H1 (cell line): Measurements from ENCODE around the gene C1orf21. TPM values are rescaled to one million over a fixed set of nuclear protein-coding genes. Genes with fewer than 3 reads are reported as not detected.

ENCODE experiments used
- CTCF ChIA-PET: fragments of 300-600 bp; sonication (Branson Sonifier 250); formaldehyde crosslinking; loops from one replicate; lab custom pipeline; 2021; ENCODE audit not compliant: partially characterized antibody; lab: Charles Lee
- POLR2A ChIA-PET: fragments of 300-600 bp; sonication (Branson Sonifier 250); formaldehyde crosslinking; loops from one replicate; lab custom pipeline; 2021; ENCODE audit warnings: inconsistent platforms; ENCODE audit not compliant: partially characterized antibody; lab: Charles Lee
- DNase-seq, 2 experiments: peaks; one replicate each; pipeline versions ENCODE4 v3.0.0 to v3.0.0-alpha.2; 2010 to 2022; ENCODE audit warnings: low spot score in 2 of 2, low read depth in 1 of 2, mixed read lengths in 1 of 2
- FAIRE-seq: peaks from 2 replicates; lab custom pipeline; 2011; peaks lifted over from hg19 to GRCh38; lab: Jason Lieb, UNC
- H2AFZ ChIP-seq: 2 replicates; pipeline ENCODE4 v1.8.1; 2012; ENCODE audit warnings: low read length, inconsistent platforms
- H2AK5ac ChIP-seq: 2 replicates; pipeline ENCODE4 v1.6.1; 2013; ENCODE audit warnings: low read depth, low read length
- H2BK120ac ChIP-seq: replicated peaks from 2 replicates; pipeline ENCODE3; 2013; ENCODE audit warnings: low read depth, low read length, inconsistent platforms
- H2BK12ac ChIP-seq: 2 replicates; pipeline ENCODE4 v1.6.1; 2013; ENCODE audit warnings: low read depth, low read length
- H2BK15ac ChIP-seq: 2 replicates; pipeline ENCODE4 v1.6.1; 2013; ENCODE audit warnings: low read length
- H2BK20ac ChIP-seq: 2 replicates; pipeline ENCODE4 v1.6.1; 2013; ENCODE audit warnings: low read length
- H2BK5ac ChIP-seq: 2 replicates; pipeline ENCODE4 v1.6.1; 2013; ENCODE audit warnings: low read depth, low read length
- H3K14ac ChIP-seq: 2 replicates; pipeline ENCODE4 v1.6.1; 2013; ENCODE audit warnings: inconsistent platforms; ENCODE audit not compliant: insufficient read length
- H3K18ac ChIP-seq: 2 replicates; pipeline ENCODE4 v1.6.1; 2013; ENCODE audit warnings: low read length; ENCODE audit errors: extremely low read depth
- H3K23ac ChIP-seq: 2 replicates; pipeline ENCODE4 v1.6.1; 2013; ENCODE audit warnings: inconsistent platforms; ENCODE audit not compliant: insufficient read length
- H3K23me2 ChIP-seq: 2 replicates; pipeline ENCODE4 v1.6.1; 2013; ENCODE audit warnings: low read depth, low read length
- H3K27ac ChIP-seq: 2 replicates; pipeline ENCODE4 v1.6.1; 2011; ENCODE audit warnings: low read depth, low read length, inconsistent platforms
- H3K27me3 ChIP-seq, 4 experiments: replicated peaks in 1 of 4; 1 replicate in 1 of 4; 2 replicates in 3 of 4; pipeline versions ENCODE4 v1.6.1 to v1.8.1; 2011 to 2013; ENCODE audit warnings: low read length in 3 of 4, mild to moderate bottlenecking in 3 of 4, inconsistent platforms in 2 of 4, mixed read lengths in 2 of 4, moderate library complexity in 1 of 4; ENCODE audit not compliant: control insufficient read depth in 3 of 4, insufficient read depth in 3 of 4; ENCODE audit errors: extremely low read depth in 1 of 4
- H3K36me3 ChIP-seq, 4 experiments: 2 replicates each; pipeline versions ENCODE4 v1.6.1 to v1.8.1; 2011 to 2013; ENCODE audit warnings: mild to moderate bottlenecking in 4 of 4, low read length in 3 of 4, moderate library complexity in 2 of 4, control low read depth in 1 of 4, inconsistent platforms in 1 of 4; ENCODE audit not compliant: insufficient read depth in 4 of 4, control insufficient read depth in 2 of 4
- H3K4ac ChIP-seq: replicated peaks from 2 replicates; pipeline ENCODE3; 2013; ENCODE audit warnings: low read length, low read depth, mixed read lengths, inconsistent platforms; ENCODE audit not compliant: insufficient read length
- H3K4me1 ChIP-seq, 4 experiments: replicated peaks in 1 of 4; 1 replicate in 1 of 4; 2 replicates in 3 of 4; pipeline versions ENCODE4 v1.6.1 to v1.8.1; 2011 to 2013; ENCODE audit warnings: low read length in 3 of 4, inconsistent platforms in 2 of 4, mixed read lengths in 1 of 4; ENCODE audit not compliant: insufficient read depth in 4 of 4, control insufficient read depth in 3 of 4
- H3K4me2 ChIP-seq, 2 experiments: 2 replicates each; pipeline versions ENCODE4 v1.6.1 to v1.8.1; 2011 to 2013; ENCODE audit warnings: low read depth in 2 of 2, low read length in 2 of 2, control low read depth in 1 of 2, inconsistent platforms in 1 of 2, mild to moderate bottlenecking in 1 of 2; ENCODE audit not compliant: insufficient read depth in 1 of 2
- H3K4me3 ChIP-seq, 4 experiments: fragments of 200-600, 300-600 bp in 1 of 4; sonication (generic), shearing (Covaris generic), sonication (Bioruptor Twin) in 1 of 4; 2 replicates each; pipeline versions ENCODE4 v1.5.1 to v1.8.1; 2011 to 2016; ENCODE audit warnings: low read length in 4 of 4, low read depth in 3 of 4, control low read depth in 2 of 4, inconsistent platforms in 2 of 4, mild to moderate bottlenecking in 2 of 4, mixed read lengths in 1 of 4, moderate library complexity in 1 of 4; ENCODE audit not compliant: insufficient read depth in 2 of 4; ENCODE audit errors: extremely low read depth in 1 of 4
- H3K56ac ChIP-seq: replicated peaks from 2 replicates; pipeline ENCODE3; 2013; ENCODE audit warnings: low read depth, mild to moderate bottlenecking, mixed read lengths, low read length, inconsistent platforms; ENCODE audit not compliant: insufficient read length
- H3K79me1 ChIP-seq: 2 replicates; pipeline ENCODE4 v1.6.1; 2013; ENCODE audit warnings: low read depth, low read length, control low read depth
- H3K79me2 ChIP-seq, 2 experiments: 2 replicates each; pipeline versions ENCODE4 v1.6.1 to v1.8.1; 2012 to 2013; ENCODE audit warnings: low read length in 2 of 2, mild to moderate bottlenecking in 2 of 2, inconsistent platforms in 1 of 2; ENCODE audit not compliant: insufficient read depth in 2 of 2, control insufficient read depth in 1 of 2
- H3K9ac ChIP-seq, 4 experiments: replicated peaks in 1 of 4; 1 replicate in 1 of 4; 2 replicates in 3 of 4; pipeline versions ENCODE4 v1.6.1 to v1.8.1; 2011 to 2013; ENCODE audit warnings: low read depth in 3 of 4, low read length in 3 of 4, control low read depth in 2 of 4, mild to moderate bottlenecking in 2 of 4, moderate library complexity in 2 of 4, inconsistent platforms in 1 of 4; ENCODE audit errors: extremely low read depth in 1 of 4
- H3K9me3 ChIP-seq, 2 experiments: 2 replicates each; pipeline versions ENCODE4 v1.6.1 to v1.8.1; 2012 to 2013; ENCODE audit warnings: mild to moderate bottlenecking in 2 of 2, moderate library complexity in 2 of 2, control low read depth in 1 of 2, inconsistent platforms in 1 of 2, low read depth in 1 of 2, low read length in 1 of 2, mixed read lengths in 1 of 2; ENCODE audit not compliant: insufficient read depth in 2 of 2
- H4K20me1 ChIP-seq, 2 experiments: replicated peaks in 1 of 2; 2 replicates each; pipeline versions ENCODE3 to v1.8.1; 2011 to 2013; ENCODE audit warnings: inconsistent platforms in 2 of 2, low read length in 2 of 2, mild to moderate bottlenecking in 1 of 2; ENCODE audit not compliant: insufficient read depth in 2 of 2, control insufficient read depth in 1 of 2
- H4K5ac ChIP-seq: 2 replicates; pipeline ENCODE4 v1.6.1; 2013; ENCODE audit warnings: low read length, low read depth, mixed read lengths, inconsistent platforms; ENCODE audit not compliant: insufficient read length
- H4K8ac ChIP-seq: 2 replicates; pipeline ENCODE4 v1.8.0; 2013; ENCODE audit warnings: mild to moderate bottlenecking, moderate library complexity, low read length, inconsistent platforms; ENCODE audit not compliant: insufficient read depth; ENCODE audit errors: extremely low read depth
- H4K91ac ChIP-seq: replicated peaks from 2 replicates; pipeline ENCODE3; 2013; ENCODE audit warnings: low read length, mixed read lengths, inconsistent platforms; ENCODE audit not compliant: insufficient read length
- BRCA1 ChIP-seq: IDR thresholded peaks from 2 replicates; pipeline ENCODE4 v1.6.1; 2012; ENCODE audit warnings: low read depth, low read length, improper control_type of control experiment
- CBX5 ChIP-seq: fragments of 300-800, 300-1000 bp; sonication (generic); IDR thresholded peaks from 2 replicates; pipeline ENCODE4 v1.7.1; 2016; ENCODE audit warnings: antibody characterized with exemption, low read length, low read depth
- CHD1 ChIP-seq: IDR thresholded peaks from 2 replicates; pipeline ENCODE4 v1.6.1; 2012; ENCODE audit warnings: low read depth, low read length, improper control_type of control experiment
- CHD2 ChIP-seq: IDR thresholded peaks from 2 replicates; pipeline ENCODE4 v1.6.1; 2012; ENCODE audit warnings: low read length, improper control_type of control experiment
- E2F6 ChIP-seq: IDR thresholded peaks from 2 replicates; pipeline ENCODE4 v1.6.1; 2012; ENCODE audit warnings: inconsistent platforms
- EGR1 ChIP-seq: IDR thresholded peaks from 2 replicates; pipeline ENCODE4 v1.6.1; 2011; ENCODE audit warnings: low read depth, low read length, borderline replicate concordance
- FOSL1 ChIP-seq: IDR thresholded peaks from 2 replicates; pipeline ENCODE4 v1.6.1; 2011; ENCODE audit warnings: mild to moderate bottlenecking, low read depth, low read length, moderate library complexity; ENCODE audit not compliant: insufficient read depth
- HDAC6 ChIP-seq: IDR thresholded peaks from one replicate; pipeline ENCODE4 v1.7.1; 2012; ENCODE audit warnings: low read depth, mild to moderate bottlenecking, inconsistent platforms, low read length, moderate library complexity
- KDM1A ChIP-seq: fragments of 200-600, 300-600 bp; sonication (generic); IDR thresholded peaks from 2 replicates; pipeline ENCODE4 v1.7.1; 2016; ENCODE audit warnings: mild to moderate bottlenecking, low read length, borderline replicate concordance
- NANOG ChIP-seq: IDR thresholded peaks from 2 replicates; pipeline ENCODE4 v1.6.1; 2011; ENCODE audit warnings: low read length, low read depth, mild to moderate bottlenecking, inconsistent platforms; ENCODE audit not compliant: insufficient read depth, poor library complexity, severe bottlenecking
- POLR2A ChIP-seq, 2 experiments: IDR thresholded peaks; 1 replicate in 1 of 2; 2 replicates in 1 of 2; pipeline ENCODE4 v1.6.1; 2011; ENCODE audit warnings: low read depth in 2 of 2, low read length in 2 of 2, mild to moderate bottlenecking in 2 of 2; ENCODE audit errors: control extremely low read depth in 1 of 2
- SIN3A ChIP-seq, 2 experiments: IDR thresholded peaks in 1 of 2; conservative IDR thresholded peaks in 1 of 2; 2 replicates each; pipeline ENCODE4 v1.6.1; 2011 to 2012; ENCODE audit warnings: low read length in 2 of 2, improper control_type of control experiment in 1 of 2, low read depth in 1 of 2, mild to moderate bottlenecking in 1 of 2
- SIRT6 ChIP-seq: IDR thresholded peaks from one replicate; pipeline ENCODE4 v1.7.1; 2012; ENCODE audit warnings: low read length, inconsistent platforms
- WGBS, 2 experiments: shearing (Covaris generic) in 1 of 2; methylation state at CpG; one replicate each; pipeline versions ENCODE4 v1.1.6 to v1.1.7; 2013 to 2015; ENCODE audit warnings: low lambda C conversion rate in 2 of 2, mixed read lengths in 2 of 2, inconsistent platforms in 1 of 2, low coverage in 1 of 2, missing lambda C conversion rate in 1 of 2; ENCODE audit not compliant: insufficient replicate concordance in 2 of 2, insufficient coverage in 1 of 2, insufficient read length in 1 of 2; ENCODE audit errors: extremely low coverage in 1 of 2, missing lambda C conversion rate in 1 of 2; 5-methylcytosine and 5-hydroxymethylcytosine counted together
- polyA plus RNA-seq, 7 experiments: library from polyadenylated mRNA; depleted of rRNA in 3 of 7; stranded (reverse) in 5 of 7; unstranded in 2 of 7; fragments of >200 nt in 5 of 7; fragments of 200-250 nt in 2 of 7; gene quantifications; 1 replicate in 5 of 7; 2 replicates in 1 of 7; 4 replicates in 1 of 7; pipeline versions ENCODE4 v1.2.1 to v1.2.3, GENCODE V29; 2011 to 2013; ENCODE audit warnings: missing spikeins in 2 of 7, mixed read lengths in 2 of 7
- total RNA-seq: library from RNA; stranded (reverse); fragmentation: NEBNext Ultra II Directional; extraction: Animal tissue kit (Norgen Biotek cat#: 25700); gene quantifications from 2 replicates; pipeline ENCODE4 v1.2.1, GENCODE V29; 2021

Gene C1orf21
- total and polyA plus RNA-seq, 2 of the 8 experiments (the other 6 are each of a cell fraction or from before 2014, with no cell fraction given), result 16.6 to 51.0 TPM

- Histone ChIP-seq H2BK15ac (no peak overlapping the region), H3K79me2 (peaks cover 2 to 95% of the 10 kb centered on the region in 2 experiments; a peak in 3 of 4 replicates), H2BK12ac (no peak overlapping the region), H4K20me1 (peaks cover 2% of the 10 kb centered on the region in 2 experiments), H3K14ac (no peak overlapping the region), H3K4ac (no peak overlapping the region), H3K4me2 (no peak overlapping the region; a peak in 1 of 4 replicates), H3K36me3 (peaks cover 0 to 3% (median 0%) of the 10 kb centered on the region in 4 experiments; a peak in 1 of 8 replicates), H3K27ac (no peak overlapping the region), H2BK5ac (no peak overlapping the region), H2AFZ (no peak overlapping the region), H3K23ac (no peak overlapping the region), H4K91ac (no peak overlapping the region), H4K5ac (no peak overlapping the region), H2BK120ac (no peak overlapping the region), H3K79me1 (no peaks in the 10 kb centered on the region), H3K9ac (no peak overlapping the region), H2AK5ac (no peak overlapping the region), H3K27me3 (no peaks in the 10 kb centered on the region), H3K56ac (no peak overlapping the region), H3K23me2 (no peaks in the 10 kb centered on the region), H3K4me3 (no peak overlapping the region), H3K4me1 (peaks cover 2 to 16% (median 7%) of the 10 kb centered on the region in 4 experiments; a peak in 6 of 7 replicates), H2BK20ac (no peak overlapping the region), H3K9me3 (no peaks in the 10 kb centered on the region), H4K8ac (no peak overlapping the region), H3K18ac (no peak overlapping the region)
- no peak for DNase-seq
- POLR2A ChIA-PET, result interaction anchor here (1.2 kb wide), 1 partner anchor 40 kb away, joined by 3 read pairs; no protein-coding TSS in a partner anchor
- CTCF ChIA-PET, result interaction anchor here (0.6 to 1.7 kb wide), 4 partner anchors 19 to 256 kb away, joined by 3 to 4 read pairs (median 3); no protein-coding TSS in a partner anchor
- WGBS, 2 experiments, result 86% methylated on average over 5 of the region's 5 CpGs; no CpG with 5 or more reads in 1 of the 2 experiments
- no peak for FAIRE-seq
- no peak for TF ChIP-seq NANOG
- TF ChIP-seq CHD1, result no peak
- no peak for TF ChIP-seq KDM1A
- no peak for TF ChIP-seq POLR2A (IDR thresholded peaks at IDR 0.05; ENCODE audit: control extremely low read depth in 1 of 2, low read depth in 2 of 2, low read length in 2 of 2)
- TF ChIP-seq HDAC6, result no peak
- TF ChIP-seq CBX5, result no peak
- no peak for TF ChIP-seq E2F6
- no peak for TF ChIP-seq BRCA1
- no peak for TF ChIP-seq FOSL1
- TF ChIP-seq SIRT6, result no peak
- TF ChIP-seq SIN3A (conservative IDR thresholded peaks at IDR 0.05 in 1 of 2, IDR thresholded peaks at IDR 0.05 in 1 of 2; ENCODE audit: low read depth in 1 of 2, low read length in 2 of 2), result no peak
- no peak for TF ChIP-seq EGR1
- TF ChIP-seq CHD2, result no peak
Measured at GRCh38 chr1:184407816-184408510, 21.1 kb downstream of the C1orf21 start.
